NCI-H2107 treated with DMSO at 0.1 percent for 48 hours (cell line): ENCODE data around the gene RNF138.
"Not testable (repeated sequence)": the region's sequence is repeated elsewhere in the genome, so short reads cannot be mapped to it uniquely, and the experiment has no call there.

Experiments used
- DNase-seq: peaks from one replicate; lab custom pipeline; 2025; ENCODE audit not compliant: unreplicated experiment; lab: John Stamatoyannopoulos, UW

RNF138 gene

GRCh38 chr18:32167980-32168730 is 76.5 kb downstream of the RNF138 start:
- DNase-seq: no peak

GRCh38 chr18:32173654-32174053 is 82.0 kb downstream of the RNF138 start:
- no peak for DNase-seq

- DNase-seq: no peak
Observed at GRCh38 chr18:32174719-32175118, 83.0 kb downstream of the RNF138 start.

DNA sequence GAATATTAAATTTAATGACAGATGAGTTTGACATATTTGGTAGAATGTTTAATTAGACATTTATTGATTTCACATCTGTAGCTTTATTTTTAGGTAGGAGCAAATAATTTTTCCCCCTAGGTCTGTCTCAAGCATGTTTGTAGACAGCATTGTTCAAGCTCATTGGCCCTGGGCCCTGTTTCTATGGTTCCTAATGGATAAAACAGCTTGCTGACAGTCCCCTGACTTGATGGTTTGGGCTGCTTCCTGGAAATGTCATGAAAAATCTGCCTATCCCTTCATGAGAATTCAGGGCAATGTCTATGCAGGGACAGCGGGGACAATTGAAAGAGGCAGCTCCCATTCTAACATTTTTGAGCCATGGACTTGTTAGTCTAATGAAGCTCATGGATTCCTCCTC is 83.6 kb downstream of the RNF138 start:
- DNase-seq: no peak

DNA sequence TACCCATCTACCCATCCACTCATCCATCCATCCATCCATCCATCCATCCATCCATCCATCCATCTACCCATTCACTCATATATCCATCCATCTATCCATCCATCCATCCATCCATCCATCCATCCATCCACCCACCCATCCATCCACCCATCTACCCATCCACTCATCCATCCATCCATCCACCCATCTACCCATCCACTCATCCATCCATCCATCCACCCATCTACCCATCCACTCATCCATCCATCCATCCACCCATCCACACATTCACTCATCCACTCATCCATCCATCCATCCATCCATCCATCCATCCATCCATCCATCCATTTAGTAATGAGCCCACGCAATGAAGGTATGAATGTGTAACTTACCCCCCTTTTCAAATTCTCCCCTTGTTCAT is 85.1 kb downstream of the RNF138 start:
- not testable (repeated sequence) for DNase-seq

DNA sequence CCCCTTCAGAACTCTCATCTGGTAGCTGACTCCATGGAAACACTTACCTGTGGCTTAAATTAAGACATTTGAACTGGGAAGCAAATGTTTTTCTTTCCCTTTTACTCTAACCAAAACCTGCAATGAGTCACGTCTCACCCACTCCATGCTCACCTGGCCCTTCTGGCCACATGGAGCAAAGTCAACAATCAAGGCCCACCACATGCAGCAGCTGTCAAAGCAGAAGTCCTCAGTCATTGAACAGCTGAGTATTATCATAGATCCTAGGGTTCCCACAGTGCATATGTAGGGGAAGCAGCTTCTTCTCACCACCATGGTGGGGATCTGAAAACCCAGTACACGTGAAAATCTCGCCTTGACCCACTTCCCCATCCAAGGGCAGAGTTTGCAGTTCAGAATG is 85.9 kb downstream of the RNF138 start:
- DNase-seq: no peak
